GM20000 (cell line): Measurements from ENCODE around the gene ABHD8.

Source experiments
- DNase-seq: peaks from one replicate; pipeline ENCODE4 v3.0.0; 2012; ENCODE audit warnings: low spot score
- TF ChIP-seq, protein P1 (sequence below): IDR thresholded peaks from 2 replicates; pipeline ENCODE4 v1.5.1; 2012; ENCODE audit warnings: mild to moderate bottlenecking, control low read depth; ENCODE audit errors: extremely low read depth, missing control alignments

ABHD8 gene

DNA sequence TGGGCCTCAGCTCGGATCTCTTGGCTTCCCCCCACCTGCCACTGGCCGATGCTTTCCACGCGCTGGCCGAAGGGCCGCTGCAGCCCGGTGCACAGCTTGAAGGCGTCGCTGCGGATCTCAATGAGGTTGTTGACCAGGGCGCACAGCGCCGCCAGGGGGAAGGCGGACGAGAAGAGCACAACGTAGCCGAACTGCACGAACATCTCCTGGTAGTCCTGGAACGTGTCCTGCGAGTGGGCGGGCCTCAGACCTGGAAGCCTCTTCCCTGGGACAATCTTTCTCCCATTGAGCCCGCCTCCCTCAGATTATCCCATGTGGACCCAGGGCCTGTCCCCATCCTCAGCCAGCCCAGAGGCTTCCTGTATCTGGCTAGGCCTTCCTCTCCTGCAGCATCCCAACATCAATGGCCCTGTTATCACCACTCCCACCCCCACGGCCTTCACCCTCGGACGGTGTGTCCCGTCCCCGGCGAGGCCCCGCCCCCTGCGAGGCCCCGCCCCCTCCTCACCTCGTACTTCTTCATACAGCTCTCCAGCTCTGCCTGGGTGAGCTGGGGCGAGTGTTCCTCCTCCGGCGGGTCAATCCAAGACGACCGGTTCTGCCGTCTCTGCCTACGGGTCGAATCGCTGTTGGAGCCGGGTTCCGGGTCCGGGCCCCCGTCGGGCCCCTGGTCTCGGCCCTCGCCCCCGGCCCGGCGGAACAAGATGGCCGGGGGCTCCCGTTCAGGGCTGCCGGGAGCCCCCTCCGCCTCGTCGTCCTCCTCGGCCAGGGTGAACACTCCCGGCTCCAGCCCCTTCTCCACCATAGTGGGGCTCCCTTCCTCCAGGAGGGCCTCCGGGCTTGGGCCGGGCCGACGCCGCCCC lies 24.7 kb upstream of the ABHD8 start:
- peak; percentile 91 for DNase-seq
- TF ChIP-seq, protein P1, sequence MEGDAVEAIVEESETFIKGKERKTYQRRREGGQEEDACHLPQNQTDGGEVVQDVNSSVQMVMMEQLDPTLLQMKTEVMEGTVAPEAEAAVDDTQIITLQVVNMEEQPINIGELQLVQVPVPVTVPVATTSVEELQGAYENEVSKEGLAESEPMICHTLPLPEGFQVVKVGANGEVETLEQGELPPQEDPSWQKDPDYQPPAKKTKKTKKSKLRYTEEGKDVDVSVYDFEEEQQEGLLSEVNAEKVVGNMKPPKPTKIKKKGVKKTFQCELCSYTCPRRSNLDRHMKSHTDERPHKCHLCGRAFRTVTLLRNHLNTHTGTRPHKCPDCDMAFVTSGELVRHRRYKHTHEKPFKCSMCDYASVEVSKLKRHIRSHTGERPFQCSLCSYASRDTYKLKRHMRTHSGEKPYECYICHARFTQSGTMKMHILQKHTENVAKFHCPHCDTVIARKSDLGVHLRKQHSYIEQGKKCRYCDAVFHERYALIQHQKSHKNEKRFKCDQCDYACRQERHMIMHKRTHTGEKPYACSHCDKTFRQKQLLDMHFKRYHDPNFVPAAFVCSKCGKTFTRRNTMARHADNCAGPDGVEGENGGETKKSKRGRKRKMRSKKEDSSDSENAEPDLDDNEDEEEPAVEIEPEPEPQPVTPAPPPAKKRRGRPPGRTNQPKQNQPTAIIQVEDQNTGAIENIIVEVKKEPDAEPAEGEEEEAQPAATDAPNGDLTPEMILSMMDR: no peak

DNA sequence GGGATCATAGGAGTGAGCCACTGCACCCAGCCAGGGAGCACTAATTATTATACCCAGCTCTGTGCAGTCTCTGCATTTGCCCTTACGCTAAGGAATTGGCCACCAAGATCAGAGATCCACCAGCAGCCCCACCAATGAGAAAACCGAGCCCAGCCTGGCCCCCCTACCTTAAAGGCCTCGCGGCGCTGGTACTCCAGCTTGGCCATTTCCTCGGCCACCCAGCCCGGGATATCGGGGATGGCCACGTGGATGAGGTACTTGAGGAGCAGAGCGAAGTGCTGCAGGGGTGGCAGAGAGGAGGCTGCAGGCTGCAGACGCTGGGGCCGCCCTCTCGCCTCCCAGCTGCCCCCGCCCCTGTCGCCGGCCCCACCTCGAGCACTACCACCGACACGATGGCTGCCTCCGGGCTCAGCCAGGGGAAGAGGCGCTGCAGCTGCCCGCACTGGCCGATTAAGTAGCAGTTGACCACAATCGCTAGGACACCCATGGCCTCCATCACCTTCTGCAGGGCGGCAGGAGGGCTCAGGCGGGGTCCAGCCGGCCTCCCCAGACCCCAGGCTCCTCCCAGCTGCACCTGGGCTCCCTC lies 23.9 kb upstream of the ABHD8 start:
- TF ChIP-seq, protein P1: no peak
- peak; percentile 37 for DNase-seq

DNA sequence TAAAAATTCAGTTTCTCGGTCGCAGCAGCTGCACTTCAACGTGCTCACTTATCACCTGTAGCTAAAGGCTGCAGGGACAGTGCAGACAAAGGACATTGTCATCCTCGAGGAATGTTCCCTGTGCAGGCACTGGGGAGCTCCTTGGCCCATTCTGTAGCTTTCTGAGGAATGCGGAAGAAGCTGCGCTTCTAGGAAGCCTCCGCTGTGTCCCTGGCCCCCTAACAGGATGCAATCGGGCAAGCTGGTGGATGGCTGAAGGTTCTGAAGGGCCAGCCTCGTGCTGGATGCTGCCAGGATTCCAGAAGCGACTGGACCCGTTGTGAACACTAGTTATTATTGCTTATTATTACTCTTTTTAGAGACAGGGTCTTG lies 23.4 kb upstream of the ABHD8 start:
- no peak for DNase-seq
- TF ChIP-seq, protein P1: no peak

DNA sequence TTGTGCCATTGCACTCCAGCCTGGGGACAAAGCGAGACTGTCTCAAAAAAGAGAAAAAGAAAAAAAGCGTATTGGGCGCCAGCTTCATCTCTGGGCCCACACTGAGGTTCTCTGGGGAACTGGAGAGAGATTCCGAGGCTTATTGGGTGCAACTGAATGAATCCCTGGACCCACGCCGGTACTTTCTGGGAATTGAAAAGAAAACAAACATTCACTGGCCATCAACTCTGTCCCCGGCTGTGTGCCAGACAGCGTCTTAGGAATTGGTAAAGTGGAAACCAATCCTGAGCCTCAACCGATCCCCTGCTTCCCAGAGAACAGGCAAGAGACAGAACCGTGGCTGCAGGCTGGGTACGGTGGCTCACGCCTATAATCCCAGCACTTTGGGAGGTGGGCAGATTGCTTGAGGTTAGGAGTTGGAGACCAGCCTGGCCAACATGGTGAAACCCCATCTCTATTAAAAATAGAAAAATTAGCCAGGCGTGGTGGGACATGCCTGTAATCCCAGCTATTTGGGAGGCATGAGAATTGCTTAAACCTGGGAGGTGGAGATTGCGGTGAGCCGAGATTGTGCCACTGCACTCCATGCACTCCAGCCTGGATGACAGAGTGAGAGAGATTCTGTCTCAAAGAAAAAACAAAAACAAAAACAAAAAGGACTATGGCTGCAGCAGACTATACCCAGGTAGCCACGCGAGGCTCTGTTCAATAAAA lies 22.8 kb upstream of the ABHD8 start:
- no peak for DNase-seq
- TF ChIP-seq, protein P1: no peak

DNA sequence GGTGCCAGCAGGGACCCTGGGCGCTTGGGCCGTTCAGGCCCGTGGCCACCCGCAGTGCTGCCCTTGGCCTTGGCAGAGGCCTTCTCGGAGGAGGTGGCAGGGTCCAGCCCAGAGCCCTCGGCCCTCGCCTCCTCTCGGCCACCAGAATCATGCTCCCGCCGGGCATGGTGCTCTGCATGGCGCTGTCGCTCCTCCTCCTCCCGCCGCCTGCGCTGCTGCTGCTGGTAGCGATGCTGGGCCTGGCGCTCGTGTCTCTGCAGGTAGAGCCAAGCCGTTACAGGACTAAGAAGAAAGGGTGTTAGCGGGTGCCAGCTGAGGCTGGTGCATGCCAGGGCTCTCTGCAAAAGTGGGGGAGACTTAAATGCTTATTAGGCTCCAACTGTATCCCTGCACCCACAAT lies 21.9 kb upstream of the ABHD8 start:
- TF ChIP-seq, protein P1: no peak
- DNase-seq: no peak

DNA sequence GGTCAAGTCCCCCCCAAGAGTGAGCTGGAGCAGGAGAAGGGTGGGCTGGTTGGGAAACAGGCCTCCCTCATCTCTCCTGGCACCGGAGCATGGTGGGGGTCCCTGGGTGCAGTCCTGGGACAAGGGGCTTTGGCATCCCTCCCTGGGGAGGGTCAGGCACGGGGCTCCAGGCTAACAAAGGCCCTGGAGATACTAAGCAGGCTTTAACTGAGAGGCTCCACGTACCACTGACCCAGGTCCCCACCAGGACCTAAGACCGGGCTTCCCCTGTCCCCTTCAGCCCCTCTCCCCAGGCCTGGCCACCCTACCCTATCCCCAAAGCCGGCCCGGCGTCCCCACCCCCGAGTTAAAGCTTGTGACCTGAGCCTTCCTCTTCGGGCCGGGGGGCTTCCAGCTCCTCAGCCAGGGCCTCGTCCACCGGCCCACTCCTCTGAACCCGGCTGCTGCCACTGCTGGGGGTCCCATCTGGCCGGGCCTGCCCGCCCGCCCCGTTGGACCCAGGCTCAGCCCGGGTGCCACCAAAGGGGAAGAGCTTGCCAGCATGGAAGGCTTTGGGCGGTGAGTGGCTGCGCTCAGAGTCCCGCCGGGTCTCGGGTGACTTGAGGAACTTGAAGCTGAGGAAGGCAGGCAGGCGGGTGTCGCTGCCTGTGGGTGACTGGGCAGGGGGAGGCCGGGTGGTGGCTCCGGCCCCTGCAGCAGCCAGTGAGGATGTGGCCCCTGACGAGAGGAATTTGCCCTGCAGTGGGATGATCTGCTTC lies 21.3 kb upstream of the ABHD8 start:
- peak; percentile 55 for DNase-seq
- TF ChIP-seq, protein P1: no peak
